Smooth muscle cell (in vitro differentiated cells): Measurements from ENCODE around the gene CXCL12. TPM values are rescaled to one million over a fixed set of nuclear protein-coding genes. Genes with fewer than 3 reads are reported as not detected.

Source experiments
- DNase-seq: peaks from one replicate; lab custom pipeline; 2025; ENCODE audit not compliant: unreplicated experiment; lab: John Stamatoyannopoulos, UW
- H2AFZ ChIP-seq: fragments of 200-600 bp; sonication (generic); 2 replicates; pipeline ENCODE4 v1.6.0; 2016; ENCODE audit warnings: antibody characterized with exemption, low read depth, mild to moderate bottlenecking
- H3F3A ChIP-seq: fragments of 200-600 bp; sonication (generic); 2 replicates; pipeline ENCODE4 v1.6.0; 2017; ENCODE audit warnings: antibody characterized with exemption, low read depth
- H3K27ac ChIP-seq: fragments of 200-600 bp; sonication (generic); 2 replicates; pipeline ENCODE4 v1.5.1; 2016; ENCODE audit warnings: low read depth, mild to moderate bottlenecking
- H3K27me3 ChIP-seq: fragments of 200-600 bp; sonication (generic); 2 replicates; pipeline ENCODE4 v1.6.1; 2016; ENCODE audit warnings: low read depth, mild to moderate bottlenecking
- H3K36me3 ChIP-seq: fragments of 200-600 bp; sonication (generic); 2 replicates; pipeline ENCODE4 v1.5.1; 2016; ENCODE audit warnings: low read depth
- H3K4me1 ChIP-seq: fragments of 200-600 bp; sonication (generic); 2 replicates; pipeline ENCODE4 v1.5.1; 2016; ENCODE audit warnings: low read depth
- H3K4me2 ChIP-seq: fragments of 200-600 bp; sonication (generic); 2 replicates; pipeline ENCODE4 v1.6.0; 2016; ENCODE audit warnings: mild to moderate bottlenecking
- H3K4me3 ChIP-seq: fragments of 200-600 bp; sonication (generic); 2 replicates; pipeline ENCODE4 v1.5.1; 2016; ENCODE audit warnings: mild to moderate bottlenecking
- H3K79me2 ChIP-seq: fragments of 200-600 bp; sonication (generic); 2 replicates; pipeline ENCODE4 v1.6.0; 2016; ENCODE audit warnings: low read depth, mild to moderate bottlenecking
- H3K9ac ChIP-seq: fragments of 200-600 bp; sonication (generic); 2 replicates; pipeline ENCODE4 v1.6.0; 2016; ENCODE audit warnings: low read depth
- H3K9me3 ChIP-seq: fragments of 200-600 bp; sonication (generic); replicated peaks from 2 replicates; pipeline ENCODE4 v1.5.1; 2016; ENCODE audit warnings: low read depth
- H4K20me1 ChIP-seq: fragments of 200-600 bp; sonication (generic); 2 replicates; pipeline ENCODE4 v1.6.0; 2016; ENCODE audit warnings: low read depth
- WGBS: methylation state at CpG from one replicate; pipeline ENCODE4 v1.1.7; 2016; ENCODE audit warnings: low lambda C conversion rate; 5-methylcytosine and 5-hydroxymethylcytosine counted together
- polyA plus RNA-seq: library from polyadenylated mRNA; unstranded; fragments of >200 nt; fragmentation: Nextera tagmentation; extraction: Ambion mirVana; gene quantifications from 2 replicates; pipeline ENCODE4 v1.2.1, GENCODE V29; 2016
- total RNA-seq: library from RNA; depleted of rRNA; stranded (reverse); fragments of >200 nt; gene quantifications from 2 replicates; pipeline ENCODE4 v1.2.3, GENCODE V29; 2014
- TF ChIP-seq, protein P1 (sequence below): fragments of 200-600 bp; sonication (generic); IDR thresholded peaks from 2 replicates; pipeline ENCODE4 v1.5.1; 2017; ENCODE audit warnings: borderline replicate concordance, mild to moderate bottlenecking, antibody characterized with exemption; ENCODE audit not compliant: insufficient read depth, poor library complexity, severe bottlenecking

CXCL12 gene
- total and polyA plus RNA-seq, 2 experiments from 2014 or later, result 10.9 to 52.0 TPM

DNA sequence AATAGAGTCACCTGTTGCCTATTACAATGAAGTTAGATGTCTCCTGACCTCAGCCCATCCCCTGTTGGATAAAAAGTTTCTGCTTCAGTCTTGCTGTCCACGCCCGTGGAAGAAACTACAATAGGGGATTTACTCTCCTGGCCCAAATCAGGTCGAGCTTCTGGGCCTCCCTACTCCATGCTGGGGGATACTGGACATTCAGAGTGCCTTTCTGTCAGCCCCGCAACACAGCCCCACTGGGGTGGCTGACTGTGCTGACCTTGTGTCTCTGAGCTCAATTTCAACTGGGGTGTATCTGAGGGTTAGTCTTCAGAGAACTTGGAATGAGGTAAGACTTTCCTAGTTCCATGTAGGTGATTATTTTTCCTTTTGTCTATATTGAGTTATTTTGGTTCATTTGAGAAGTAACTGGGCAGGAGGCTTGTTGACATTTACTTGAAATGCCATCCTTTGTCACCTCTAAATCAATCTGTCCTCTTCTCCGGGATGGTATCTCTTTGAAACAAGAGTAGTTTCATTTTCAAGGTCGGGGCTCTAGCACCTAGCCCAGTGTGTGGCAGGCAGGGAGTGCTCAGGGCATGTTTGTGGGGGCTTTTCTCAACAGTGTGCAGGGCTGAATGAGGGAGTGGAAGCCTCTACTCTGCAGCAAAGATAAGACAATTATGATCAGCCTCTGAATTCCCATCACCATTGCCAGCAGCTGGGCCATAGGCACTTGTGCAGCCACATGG is 17.7 kb upstream of the CXCL12 start:
- Histone ChIP-seq H3K36me3 (no peaks in the 10 kb centered on the region), H4K20me1 (no peaks in the 10 kb centered on the region), H3K9ac (no peak overlapping the region), H3K27me3 (peaks cover 24% of the 10 kb centered on the region), H3K27ac (no peak overlapping the region), H3K4me1 (peaks cover 10% of the 10 kb centered on the region), H2AFZ (no peak overlapping the region), H3K9me3 (no peaks in the 10 kb centered on the region), H3K4me2 (no peak overlapping the region), H3F3A (no peaks in the 10 kb centered on the region), H3K4me3 (no peak overlapping the region), H3K79me2 (no peaks in the 10 kb centered on the region)
- 86% methylated on average over 6 of the region's 6 CpGs for WGBS
- TF ChIP-seq, protein P1, sequence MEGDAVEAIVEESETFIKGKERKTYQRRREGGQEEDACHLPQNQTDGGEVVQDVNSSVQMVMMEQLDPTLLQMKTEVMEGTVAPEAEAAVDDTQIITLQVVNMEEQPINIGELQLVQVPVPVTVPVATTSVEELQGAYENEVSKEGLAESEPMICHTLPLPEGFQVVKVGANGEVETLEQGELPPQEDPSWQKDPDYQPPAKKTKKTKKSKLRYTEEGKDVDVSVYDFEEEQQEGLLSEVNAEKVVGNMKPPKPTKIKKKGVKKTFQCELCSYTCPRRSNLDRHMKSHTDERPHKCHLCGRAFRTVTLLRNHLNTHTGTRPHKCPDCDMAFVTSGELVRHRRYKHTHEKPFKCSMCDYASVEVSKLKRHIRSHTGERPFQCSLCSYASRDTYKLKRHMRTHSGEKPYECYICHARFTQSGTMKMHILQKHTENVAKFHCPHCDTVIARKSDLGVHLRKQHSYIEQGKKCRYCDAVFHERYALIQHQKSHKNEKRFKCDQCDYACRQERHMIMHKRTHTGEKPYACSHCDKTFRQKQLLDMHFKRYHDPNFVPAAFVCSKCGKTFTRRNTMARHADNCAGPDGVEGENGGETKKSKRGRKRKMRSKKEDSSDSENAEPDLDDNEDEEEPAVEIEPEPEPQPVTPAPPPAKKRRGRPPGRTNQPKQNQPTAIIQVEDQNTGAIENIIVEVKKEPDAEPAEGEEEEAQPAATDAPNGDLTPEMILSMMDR, result no peak
- no peak for DNase-seq

DNA sequence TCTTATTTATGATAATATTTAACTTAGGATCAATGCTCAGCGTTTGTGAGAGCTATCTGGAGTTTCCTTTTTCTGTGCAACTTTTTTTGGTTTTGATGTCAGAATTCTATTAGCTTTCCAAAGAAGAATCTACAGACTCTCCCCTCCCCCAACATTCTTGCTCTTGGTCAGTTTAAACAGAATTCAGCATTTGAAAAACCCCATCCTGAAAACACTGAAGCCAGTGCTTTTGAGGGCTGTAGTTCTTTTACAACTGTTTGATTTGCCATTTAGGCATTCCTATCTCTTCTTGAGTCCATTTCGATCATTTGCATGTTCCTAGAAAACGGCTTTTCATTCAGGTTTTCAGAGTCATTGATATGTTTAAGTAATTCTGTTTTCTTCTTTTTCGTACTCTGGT is 15.6 kb upstream of the CXCL12 start:
- Histone ChIP-seq H3K9me3 (no peaks in the 10 kb centered on the region), H3K27ac (no peak overlapping the region), H3K4me1 (peaks cover 10% of the 10 kb centered on the region), H2AFZ (no peak overlapping the region), H3K4me3 (no peak overlapping the region), H4K20me1 (no peaks in the 10 kb centered on the region), H3K4me2 (no peak overlapping the region), H3K36me3 (no peaks in the 10 kb centered on the region), H3F3A (no peaks in the 10 kb centered on the region), H3K27me3 (peaks cover 26% of the 10 kb centered on the region), H3K9ac (no peak overlapping the region), H3K79me2 (no peaks in the 10 kb centered on the region)
- DNase-seq, result no peak
- TF ChIP-seq, protein P1, result no peak
- WGBS, result 25% methylated on average over 4 of the region's 4 CpGs

DNA sequence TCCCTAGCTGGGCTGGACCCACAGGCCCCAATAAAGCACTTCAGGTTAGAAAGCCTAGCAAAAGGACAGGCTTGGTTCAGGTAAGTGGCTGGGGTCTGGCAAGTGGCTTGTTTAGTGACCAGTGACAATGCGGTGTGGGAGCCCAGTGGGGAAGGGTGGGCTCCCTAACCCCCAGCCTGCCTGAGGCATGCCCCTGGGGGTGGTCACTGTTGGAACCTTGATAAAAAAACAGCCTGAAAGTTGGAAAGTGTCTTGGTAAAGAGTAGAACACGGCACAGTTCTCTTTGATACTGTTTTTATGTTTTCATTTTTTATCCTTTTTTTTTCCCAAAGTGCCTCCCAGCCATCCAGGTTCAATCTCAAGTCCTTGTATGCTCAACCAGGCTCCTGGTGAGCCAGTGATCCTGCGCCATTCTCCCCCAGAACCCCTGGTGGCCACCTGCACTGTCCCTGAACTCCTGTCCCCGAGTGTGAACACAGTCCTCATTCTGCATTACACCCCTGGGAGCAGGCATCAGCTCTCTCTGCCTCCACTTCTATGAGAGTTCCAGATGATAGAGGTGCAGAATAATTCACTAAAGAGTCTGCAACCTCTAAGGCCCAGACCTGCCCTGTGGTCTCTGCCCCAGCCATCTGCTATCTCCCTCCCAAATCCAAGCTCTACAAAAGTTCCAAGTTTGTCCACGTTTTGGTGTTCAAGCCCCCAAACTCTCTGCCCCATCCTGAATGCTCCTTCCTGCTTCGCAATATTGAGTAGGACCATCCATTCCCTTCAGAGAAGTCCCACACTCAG is 15.0 kb upstream of the CXCL12 start:
- Histone ChIP-seq H3K27ac (no peak overlapping the region), H3K27me3 (peaks cover 26% of the 10 kb centered on the region), H3F3A (no peaks in the 10 kb centered on the region), H3K79me2 (no peaks in the 10 kb centered on the region), H3K4me3 (no peak overlapping the region), H3K4me1 (peaks cover 10% of the 10 kb centered on the region), H3K9ac (no peak overlapping the region), H4K20me1 (no peaks in the 10 kb centered on the region), H2AFZ (no peak overlapping the region), H3K9me3 (no peaks in the 10 kb centered on the region), H3K4me2 (no peak overlapping the region), H3K36me3 (no peaks in the 10 kb centered on the region)
- TF ChIP-seq, protein P1, result no peak
- 68% methylated on average over 6 of the region's 6 CpGs for WGBS
- DNase-seq, result no peak
